ENCODE measurements around the gene IL27RA.

Gene IL27RA

DNA sequence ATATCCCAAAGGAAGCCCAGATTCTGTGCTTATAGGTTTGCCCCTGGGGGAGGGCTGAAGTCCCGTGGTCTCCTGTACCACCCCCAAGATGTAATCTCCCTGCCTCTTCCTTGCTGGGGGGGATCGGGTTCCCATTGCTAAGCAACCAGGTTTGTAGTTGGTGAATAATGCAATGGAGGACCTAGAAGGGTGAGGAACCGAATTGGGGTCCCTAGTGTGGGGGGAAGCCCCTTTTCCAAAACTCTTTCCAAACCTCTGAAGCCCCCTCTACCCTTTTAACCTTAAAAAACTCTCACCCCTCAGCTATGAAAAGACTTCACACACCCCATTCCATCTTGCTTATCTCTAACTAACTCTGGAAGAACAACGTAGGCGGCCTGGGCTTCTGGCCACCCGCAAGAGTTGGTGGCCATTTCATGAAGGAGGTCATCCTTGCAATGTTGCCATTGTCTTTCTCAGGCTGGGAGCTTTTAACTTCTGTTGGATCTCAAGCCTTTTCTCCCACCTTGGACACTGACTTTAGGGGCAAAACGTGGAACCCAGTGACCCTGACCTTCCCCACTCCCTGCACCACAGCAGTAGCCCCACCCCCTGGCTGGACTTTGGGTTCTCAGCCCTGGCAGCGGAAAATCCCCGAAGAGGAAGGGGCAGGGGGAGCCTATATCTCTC, 29.7 kb downstream of the IL27RA start:
- no peak for DNase-seq

DNA sequence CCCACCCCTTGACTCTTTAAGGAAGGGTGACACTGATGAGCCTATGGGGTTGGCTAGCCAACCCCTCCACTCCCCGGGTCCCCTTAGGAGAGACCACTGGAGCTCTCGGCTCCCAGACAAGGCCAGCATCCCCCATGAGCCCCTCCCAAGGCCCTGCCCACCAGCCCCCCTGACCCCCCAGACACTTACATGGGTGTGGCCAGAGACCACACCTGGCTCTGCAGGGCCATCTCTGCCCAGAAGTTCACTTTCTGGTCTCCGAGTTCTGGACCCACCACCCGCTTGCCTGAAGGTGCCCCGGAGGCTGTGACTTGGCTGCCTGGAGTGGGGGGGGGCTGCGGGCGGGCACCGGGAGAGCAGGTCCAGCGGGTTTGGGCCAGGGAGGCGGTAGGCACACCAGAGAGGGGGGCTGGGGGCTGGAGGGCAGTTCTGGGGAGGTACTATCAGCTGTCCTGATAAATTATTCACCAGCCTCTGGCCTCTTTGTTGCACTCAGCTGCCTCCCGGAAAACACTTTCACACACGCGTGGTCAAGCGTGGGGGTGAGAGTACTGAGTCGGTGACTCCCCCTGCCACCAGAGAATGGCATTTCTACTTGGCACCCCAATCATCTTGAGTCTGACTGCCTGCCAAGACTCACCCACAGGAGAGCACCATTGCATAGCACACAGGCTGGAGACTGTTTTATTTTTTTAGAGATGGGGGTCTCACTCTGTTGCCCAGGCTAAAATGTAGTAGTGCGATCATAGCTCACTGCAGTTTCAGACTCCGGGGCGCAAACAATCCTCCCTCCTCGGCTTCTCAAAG, 30.4 kb downstream of the IL27RA start, which contains the start of gene PALM3:
PALM3 (minus strand) TSS at position 326 of the 807 bp plus-strand sequence; CDS start at position 230, 96 bp downstream.
- DNase-seq = no peak

DNA sequence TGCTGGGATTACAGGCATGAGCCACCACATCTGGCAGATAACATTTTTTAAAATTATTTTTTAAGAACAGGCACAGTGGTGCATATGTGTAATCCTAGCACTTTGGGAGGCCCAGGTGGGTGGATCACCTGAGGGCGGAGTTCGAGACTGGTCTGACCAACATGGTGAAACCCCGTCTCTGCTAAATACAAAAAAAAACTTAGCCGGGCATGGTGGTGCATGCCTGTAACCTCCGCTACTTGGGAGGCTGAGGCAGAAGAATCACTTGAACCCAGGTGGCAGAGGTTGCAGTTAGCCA, 30.9 kb downstream of the IL27RA start:
- no peak for DNase-seq

DNA sequence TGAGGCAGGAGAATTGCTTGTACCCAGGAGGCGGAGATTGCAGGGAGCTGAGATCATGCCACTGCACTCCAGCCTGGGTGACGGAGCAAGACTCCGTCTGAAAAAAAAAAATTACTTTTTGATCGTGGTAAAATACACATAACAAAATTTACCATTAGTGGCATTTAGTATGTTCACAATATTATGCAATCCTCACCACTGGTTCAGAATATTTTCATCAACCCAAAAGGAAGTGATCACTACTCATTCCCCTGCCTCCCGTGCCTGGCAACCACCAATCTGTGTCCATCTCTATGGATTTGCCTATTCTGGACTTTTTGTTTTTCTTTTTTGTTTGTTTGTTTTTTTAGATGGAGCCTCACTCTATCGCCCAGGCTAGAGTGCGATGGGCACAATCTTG, 31.5 kb downstream of the IL27RA start:
- no peak for DNase-seq

GRCh38 chr19:14066134-14066533, 34.6 kb downstream of the IL27RA start:
- no peak for DNase-seq

GRCh38 chr19:14070268-14071050, 38.9 kb downstream of the IL27RA start:
- no peak for DNase-seq

DNA sequence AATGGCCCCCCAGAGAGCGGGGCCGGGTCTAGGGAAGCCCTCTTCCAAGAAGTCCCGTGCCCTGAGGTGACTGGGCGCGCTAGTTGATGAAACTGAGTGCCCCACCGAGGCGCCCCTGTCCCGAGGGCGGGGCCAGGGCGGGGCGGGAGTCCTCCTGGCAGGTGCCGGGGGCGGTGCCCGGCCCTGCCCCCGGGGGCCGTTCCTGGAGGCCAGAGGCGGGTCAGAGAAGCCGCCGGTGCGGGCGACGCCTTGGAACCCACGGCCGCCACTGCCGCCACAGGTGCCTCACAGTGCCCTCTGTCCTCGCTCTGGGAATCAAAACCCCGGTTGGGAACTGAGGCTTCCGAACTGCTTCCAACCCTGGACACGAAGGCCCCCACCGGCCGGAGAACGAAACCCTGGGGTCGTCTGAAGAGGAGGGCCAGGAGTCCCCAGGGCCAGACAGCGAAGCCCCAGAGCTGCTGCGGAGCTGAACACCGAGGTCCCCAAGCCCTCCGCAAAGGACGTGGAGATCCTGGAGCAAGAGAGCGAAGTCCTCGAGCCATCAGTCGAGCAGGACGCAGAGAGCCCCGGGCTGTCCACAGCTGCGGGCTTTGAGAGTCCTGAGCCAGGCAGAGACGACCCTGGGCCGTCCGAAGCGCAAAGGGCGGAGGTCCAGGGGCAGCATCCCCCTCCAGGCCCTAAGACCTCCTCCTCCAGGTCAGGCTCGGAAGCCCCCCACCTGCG, 41.1 kb downstream of the IL27RA start, which contains the start of gene MISP3:
MISP3 (plus strand) TSS at position 252 of the 726 bp plus-strand sequence. CDS start 524 bp downstream, outside the sequence.
- DNase-seq = peak; percentile 89

- DNase-seq = peak; percentile 95
Observed at GRCh38 chr19:14073261-14073924, 41.8 kb downstream of the IL27RA start.

DNA sequence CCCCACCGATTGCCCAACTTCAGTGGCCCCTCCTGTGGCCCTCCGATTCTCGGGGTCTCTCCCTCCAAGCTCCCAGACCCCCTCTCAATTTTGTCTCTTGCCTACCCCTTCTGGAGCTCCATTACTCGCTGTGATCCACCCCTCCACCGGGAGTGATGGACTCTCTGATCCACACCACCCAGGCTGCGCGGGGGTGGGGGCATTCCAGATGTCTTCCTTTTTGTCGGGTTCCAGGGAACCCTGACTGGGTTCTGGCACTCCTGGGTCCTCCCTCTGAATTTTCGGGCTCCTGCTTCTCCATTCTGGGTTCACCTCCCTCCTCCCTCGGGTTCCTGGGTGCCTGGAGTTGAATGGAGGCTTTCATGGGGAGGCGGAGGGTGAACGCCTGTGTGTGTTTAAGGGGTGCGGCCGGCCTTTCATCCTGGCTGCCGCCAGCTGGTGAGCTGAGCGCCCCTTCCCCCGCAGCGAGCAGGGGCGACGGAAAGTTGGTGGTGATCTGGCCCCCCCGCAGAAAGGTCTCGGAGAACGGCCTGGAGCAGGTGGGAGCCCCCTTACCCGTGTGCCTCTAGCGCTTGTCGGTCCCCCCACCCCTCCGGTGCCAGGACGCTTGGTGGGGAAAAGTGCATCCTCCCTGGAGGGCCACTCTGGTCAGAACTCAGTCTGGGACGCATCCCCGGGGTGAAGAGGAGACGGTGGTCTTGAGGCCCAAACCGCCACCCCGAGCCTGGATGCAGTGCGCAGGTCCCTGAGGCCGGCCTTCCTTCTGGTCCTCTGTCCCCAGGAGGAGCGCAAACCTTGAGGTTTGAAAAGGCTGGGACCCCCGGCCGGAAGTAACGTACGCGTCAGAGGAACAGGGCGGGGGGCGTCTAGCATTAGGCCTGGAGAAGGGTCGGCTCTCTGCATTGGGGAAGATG, 42.6 kb downstream of the IL27RA start:
- DNase-seq = peak; percentile 86

- DNase-seq = no peak
Observed at GRCh38 chr19:14078411-14078810, 46.8 kb downstream of the IL27RA start.

DNA sequence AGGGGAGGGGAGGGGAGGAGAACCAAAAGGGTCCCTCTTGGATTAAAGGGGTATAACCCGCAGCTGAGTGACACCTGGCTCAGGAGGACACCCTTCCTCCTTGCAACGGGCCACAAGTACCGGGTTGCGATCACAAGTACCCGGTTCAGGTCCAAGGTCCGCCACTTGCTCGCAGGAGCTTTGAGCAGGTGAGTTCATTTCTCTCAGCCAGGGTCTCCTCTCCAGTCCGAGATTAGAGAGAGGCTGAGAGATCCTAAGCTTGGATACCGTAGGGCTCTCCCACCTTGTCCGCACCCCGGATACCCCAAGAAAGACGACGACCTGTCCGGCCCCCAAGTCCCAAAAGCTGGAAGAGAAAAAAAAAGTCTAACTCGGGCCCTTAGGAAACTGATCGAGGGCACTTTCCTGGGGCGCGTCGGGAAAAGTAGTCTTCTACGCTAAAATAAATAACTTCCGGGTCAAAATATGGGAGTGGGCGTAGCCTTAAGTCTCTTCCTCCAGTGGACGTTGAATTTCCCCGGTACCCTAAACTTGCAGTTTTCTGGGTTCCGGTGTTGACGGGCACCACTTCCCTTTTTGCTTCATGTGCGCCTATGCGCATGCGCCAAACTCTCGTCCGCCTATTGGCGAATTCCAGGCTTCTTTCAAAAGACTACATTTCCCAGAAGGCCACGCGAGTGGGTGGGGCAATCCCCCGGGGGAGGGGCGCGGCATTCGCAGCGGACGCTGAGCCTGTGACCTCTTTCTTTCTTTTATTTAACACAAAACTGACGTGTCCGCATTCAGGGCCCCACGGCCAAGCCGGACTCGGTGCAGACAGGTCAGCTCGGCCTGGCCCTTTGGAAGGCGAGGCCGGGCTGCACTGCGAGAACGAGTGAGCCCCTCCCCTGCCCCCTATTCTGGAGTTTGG, 49.6 kb downstream of the IL27RA start:
- peak; percentile 100 for DNase-seq

- DNase-seq = peak; percentile 63
Observed at GRCh38 chr19:14081797-14082674, 50.5 kb downstream of the IL27RA start.

DNA sequence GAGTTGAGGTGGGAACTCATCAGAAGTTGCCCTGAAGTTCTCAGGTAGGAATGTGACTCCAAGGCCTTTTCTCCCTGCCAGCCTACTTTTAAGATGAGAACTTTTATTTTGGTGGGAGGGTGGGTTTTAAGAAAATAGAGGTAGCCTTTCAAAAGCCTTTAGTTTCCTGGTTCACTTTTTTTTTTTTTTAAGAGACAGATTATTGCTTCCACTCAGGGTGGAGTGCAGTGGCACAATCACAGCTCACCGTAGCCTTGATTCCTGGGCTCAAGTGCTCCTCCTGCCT, 51.1 kb downstream of the IL27RA start:
- DNase-seq = no peak

DNA sequence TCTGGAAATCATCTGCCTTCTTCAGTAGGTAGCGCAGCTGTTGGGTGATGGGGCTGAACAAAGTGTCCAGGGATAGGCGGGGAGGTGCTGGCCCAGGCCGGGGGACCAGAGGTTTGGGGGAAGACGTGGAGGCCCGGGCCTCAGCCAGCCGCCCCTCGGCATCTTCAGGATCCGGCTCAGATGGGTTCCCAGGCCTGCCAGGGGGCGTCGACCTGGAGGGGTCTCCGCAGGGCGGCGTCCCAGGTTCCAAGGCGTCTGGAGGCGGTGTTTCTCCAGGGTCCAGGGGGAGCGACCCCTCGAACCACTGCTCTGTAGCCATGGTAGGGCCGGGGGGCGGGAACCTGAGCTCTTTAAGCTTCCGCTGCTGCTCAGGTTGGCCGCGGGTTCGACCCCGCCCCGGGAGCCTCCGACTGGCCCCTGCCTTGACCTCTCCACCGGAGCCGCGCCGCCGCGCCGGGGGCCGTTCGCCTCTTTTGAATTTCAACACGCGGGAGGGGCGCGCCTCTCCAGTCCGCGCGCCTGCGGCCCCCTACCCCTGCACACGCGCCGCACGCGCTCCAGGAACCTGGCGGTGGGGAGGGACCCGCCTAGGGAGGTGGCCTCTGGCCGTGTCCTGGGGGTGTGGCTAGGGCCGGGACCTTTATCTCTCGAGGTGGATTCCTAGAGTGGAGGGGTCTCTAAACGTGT, 53.9 kb downstream of the IL27RA start, which contains the start of gene C19orf67:
C19orf67 (minus strand) TSS at position 475 of the 687 bp plus-strand sequence; CDS start at position 319, 156 bp downstream.
- no peak for DNase-seq

DNA sequence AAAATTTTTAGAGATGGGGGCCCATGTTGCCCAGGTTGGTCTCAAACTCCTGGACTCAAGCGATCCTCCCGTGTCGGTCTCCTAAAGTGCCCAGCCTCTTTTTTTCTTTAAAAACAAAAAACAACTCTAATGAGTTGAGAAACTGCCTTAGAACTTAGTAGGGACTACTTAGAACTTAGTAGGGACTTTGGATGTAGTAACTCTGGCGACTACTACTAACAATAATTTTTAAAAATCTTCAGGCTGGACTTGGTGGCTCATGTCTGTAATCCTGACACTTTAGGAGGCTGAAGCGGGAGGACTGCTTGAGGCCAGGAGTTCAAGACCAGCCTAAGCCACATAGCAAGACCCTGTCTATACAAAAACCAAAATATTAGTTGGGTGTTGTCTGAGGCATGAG, 54.5 kb downstream of the IL27RA start:
- no peak for DNase-seq

- DNase-seq = no peak
Observed at GRCh38 chr19:14088634-14089411, 57.3 kb downstream of the IL27RA start.

DNA sequence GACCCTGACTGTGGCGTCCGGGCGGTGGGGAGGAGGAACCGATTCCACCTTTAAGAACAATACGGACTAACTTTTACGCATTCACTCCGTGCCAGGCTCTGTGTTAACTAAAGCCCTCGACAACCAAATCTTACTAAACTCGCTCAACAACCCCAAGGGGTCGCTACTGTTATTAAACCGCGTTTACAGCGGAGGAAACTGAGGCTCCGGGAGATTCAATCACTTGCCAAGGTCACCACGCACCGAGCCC, 57.8 kb downstream of the IL27RA start:
- DNase-seq = peak; percentile 54

All from NCI-H69 (cell line).